CD4-positive, alpha-beta T cell (primary cell): ENCODE data around the gene F12. TPM values are rescaled to one million over a fixed set of nuclear protein-coding genes. Genes with fewer than 3 reads are reported as not detected.
"Not testable (repeated sequence)": the region's sequence is repeated elsewhere in the genome, so short reads cannot be mapped to it uniquely, and the experiment has no call there.

ENCODE experiments used
- ATAC-seq: fragments of 200-7000 bp; cut with Tn5 transposase; one replicate; pipeline ENCODE4 v1.10.0; 2022; ENCODE audit warnings: mild to moderate bottlenecking; ENCODE audit not compliant: poor library complexity
- CTCF ChIA-PET: fragments of 350-600 bp; sonication (Branson Sonifier 250); formaldehyde crosslinking; loops from one replicate; lab custom pipeline; 2021; ENCODE audit warnings: antibody characterized with exemption, inconsistent platforms; lab: Charles Lee
- POLR2A ChIA-PET: fragments of 350-600 bp; sonication (Branson Sonifier 250); formaldehyde crosslinking; loops from one replicate; lab custom pipeline; 2021; ENCODE audit warnings: antibody characterized with exemption, inconsistent platforms; lab: Charles Lee
- DNase-seq, 14 experiments: peaks; one replicate each; pipeline ENCODE4 v3.0.0-alpha.2; 2013 to 2020; ENCODE audit warnings: mixed read lengths in 2 of 14
- H3K27ac ChIP-seq, 2 donors: one replicate each; pipeline versions ENCODE4 v1.5.1 to v1.7.0; 2013; ENCODE audit warnings: low read length in 2 of 2, low read depth in 1 of 2, mild to moderate bottlenecking in 1 of 2
- H3K27me3 ChIP-seq, 2 experiments: 1 replicate in 1 of 2; 2 replicates in 1 of 2; pipeline versions ENCODE4 v1.6.1 to v1.7.0; 2013; ENCODE audit warnings: low read length in 2 of 2, control low read depth in 1 of 2, mild to moderate bottlenecking in 1 of 2, moderate library complexity in 1 of 2; ENCODE audit not compliant: insufficient read depth in 2 of 2, control insufficient read depth in 1 of 2
- H3K36me3 ChIP-seq: one replicate; pipeline ENCODE4 v1.6.1; 2013; ENCODE audit warnings: low read length, control low read depth; ENCODE audit not compliant: insufficient read depth
- H3K4me1 ChIP-seq: one replicate; pipeline ENCODE4 v1.6.1; 2013; ENCODE audit warnings: low read length, control low read depth; ENCODE audit not compliant: insufficient read depth
- H3K4me3 ChIP-seq: one replicate; pipeline ENCODE4 v1.5.1; 2013; ENCODE audit warnings: mild to moderate bottlenecking, low read length, moderate library complexity
- H3K9me3 ChIP-seq, 2 experiments: 1 replicate in 1 of 2; 2 replicates in 1 of 2; pipeline versions ENCODE4 v1.6.1 to v1.7.0; 2013; ENCODE audit warnings: low read length in 2 of 2, mild to moderate bottlenecking in 2 of 2, control low read depth in 1 of 2, moderate library complexity in 1 of 2; ENCODE audit not compliant: control insufficient read depth in 1 of 2, insufficient read depth in 1 of 2
- H3K27ac Mint-ChIP-seq: one replicate; pipeline ENCODE4 v1.8.0; 2020; ENCODE audit warnings: mixed read lengths
- H3K27me3 Mint-ChIP-seq: one replicate; pipeline ENCODE4 v1.8.0; 2021; ENCODE audit warnings: mixed read lengths
- H3K36me3 Mint-ChIP-seq: one replicate; pipeline ENCODE4 v1.8.0; 2021; ENCODE audit warnings: low read depth, mixed read lengths
- H3K4me1 Mint-ChIP-seq: one replicate; pipeline ENCODE4 v1.8.0; 2021; ENCODE audit warnings: low read depth, mixed read lengths
- H3K4me3 Mint-ChIP-seq: one replicate; pipeline ENCODE4 v1.8.0; 2020; ENCODE audit warnings: mild to moderate bottlenecking, mixed read lengths
- H3K9me3 Mint-ChIP-seq: one replicate; pipeline ENCODE4 v1.8.0; 2020; ENCODE audit warnings: mixed read lengths
- CTCF ChIP-seq: fragments of 200-600 bp; IDR thresholded peaks from one replicate; pipeline ENCODE4 v1.8.0; 2022; ENCODE audit warnings: antibody characterized with exemption, mild to moderate bottlenecking
- intact Hi-C, 2 experiments: fragments of 100-400 bp; cut with DNase I in 1 of 2; cut with micrococcal nuclease in 1 of 2; formaldehyde crosslinking; loops; one replicate each; pipeline versions ENCODE4 v1.15.1 to v1.9.0; 2023 to 2025; cut with DNase I, micrococcal nuclease
- total RNA-seq, 174 experiments: library from RNA in 2 of 174; stranded (reverse) in 2 of 174; gene quantifications; one replicate each; pipeline ENCODE4 v1.2.3 and lab custom pipeline; 2021 to 2026

Gene F12
- total RNA-seq, 2 experiments from 2014 or later, result 0.20 to 0.60 TPM

GRCh38 chr5:177378884-177379883, 30.2 kb downstream of the F12 start:
- Mint-ChIP-seq H3K4me3 (no peak overlapping the region), H3K27me3 (no peaks in the 10 kb centered on the region), H3K4me1 (peaks cover 45% of the 10 kb centered on the region), H3K27ac (peak overlapping the region; percentile 2), H3K36me3 (peaks cover 4% of the 10 kb centered on the region), H3K9me3 (no peaks in the 10 kb centered on the region)
- intact Hi-C loops, result no loop called here
- ChIA-PET POLR2A (interaction anchor here (0.6 to 1.3 kb wide), 4 partner anchors 11 to 47 kb away, joined by 3 to 5 read pairs (median 3); no protein-coding TSS in a partner anchor), CTCF (interaction anchor here (1.2 to 2.4 kb wide), 5 partner anchors 9 to 76 kb away, joined by 3 to 10 read pairs (median 3); no protein-coding TSS in a partner anchor)
- Histone ChIP-seq H3K4me1 (peaks cover 81% of the 10 kb centered on the region), H3K27ac (no peak overlapping the region), H3K27me3 (no peaks in the 10 kb centered on the region), H3K9me3 (no peaks in the 10 kb centered on the region), H3K4me3 (no peak overlapping the region), H3K36me3 (peaks cover 4% of the 10 kb centered on the region)
- TF ChIP-seq CTCF, result no peak
- DNase-seq, result peak in 3 of 14 experiments; percentile 43 to 57 (median 51)
- peak; percentile 64 for ATAC-seq

GRCh38 chr5:177377851-177378776, 31.2 kb downstream of the F12 start:
- no peak overlapping the region for H3K27ac Mint-ChIP-seq
- no peak for TF ChIP-seq CTCF
- Histone ChIP-seq H3K4me3 (no peak overlapping the region), H3K4me1 (peaks cover 83% of the 10 kb centered on the region), H3K36me3 (peaks cover 12% of the 10 kb centered on the region), H3K27me3 (no peaks in the 10 kb centered on the region), H3K9me3 (no peaks in the 10 kb centered on the region), H3K27ac (no peak overlapping the region)
- DNase-seq (no peak), ATAC-seq (no peak)
- H3K27me3 Mint-ChIP-seq, result no peaks in the 10 kb centered on the region
- peaks cover 46% of the 10 kb centered on the region for H3K4me1 Mint-ChIP-seq
- CTCF ChIA-PET, result interaction anchor here (1.2 to 2.4 kb wide), 6 partner anchors 8 to 77 kb away, joined by 3 to 10 read pairs (median 3); no protein-coding TSS in a partner anchor
- intact Hi-C loops, result no loop called here
- no peaks in the 10 kb centered on the region for H3K9me3 Mint-ChIP-seq
- peaks cover 11% of the 10 kb centered on the region for H3K36me3 Mint-ChIP-seq
- POLR2A ChIA-PET, result interaction anchor here (0.6 to 1.3 kb wide), 4 partner anchors 12 to 77 kb away, joined by 3 to 5 read pairs (median 3); no protein-coding TSS in a partner anchor
- no peak overlapping the region for H3K4me3 Mint-ChIP-seq

- ChIA-PET POLR2A (interaction anchor here (0.9 to 1.0 kb wide), 2 partner anchors 22 to 64 kb away, joined by 3 read pairs; no protein-coding TSS in a partner anchor), CTCF (no interaction called here)
- Histone ChIP-seq H3K4me3 (no peak overlapping the region), H3K36me3 (peaks cover 27% of the 10 kb centered on the region), H3K4me1 (peaks cover 89% of the 10 kb centered on the region), H3K9me3 (no peaks in the 10 kb centered on the region), H3K27ac (peak overlapping the region in 1 of 2 donors; percentile 22), H3K27me3 (no peaks in the 10 kb centered on the region)
- DNase-seq (no peak), ATAC-seq (no peak)
- Mint-ChIP-seq H3K4me3 (no peak overlapping the region), H3K36me3 (peaks cover 30% of the 10 kb centered on the region), H3K9me3 (no peaks in the 10 kb centered on the region), H3K27ac (peak overlapping the region; percentile 56), H3K4me1 (peaks cover 56% of the 10 kb centered on the region), H3K27me3 (no peaks in the 10 kb centered on the region)
- no peak for TF ChIP-seq CTCF
- intact Hi-C loops, result no loop called here
Observed at GRCh38 chr5:177376107-177376506, 33.3 kb downstream of the F12 start.

- H3K9me3 ChIP-seq, H3K27me3 Mint-ChIP-seq, intact Hi-C loops, H3K4me3 ChIP-seq, H3K4me3 Mint-ChIP-seq, ATAC-seq, H3K27me3 ChIP-seq, DNase-seq, H3K9me3 Mint-ChIP-seq: not testable (repeated sequence)
- Mint-ChIP-seq H3K36me3 (peaks cover 30% of the 10 kb centered on the region), H3K4me1 (peaks cover 56% of the 10 kb centered on the region), H3K27ac (peak overlapping the region; percentile 56)
- peaks cover 28% of the 10 kb centered on the region for H3K36me3 ChIP-seq
- ChIA-PET POLR2A (interaction anchor here (0.8 to 1.0 kb wide), 4 partner anchors 14 to 68 kb away, joined by 3 read pairs; no protein-coding TSS in a partner anchor), CTCF (interaction anchor here (1.0 kb wide), 1 partner anchor 15 kb away, joined by 3 read pairs; no protein-coding TSS in a partner anchor)
- H3K27ac ChIP-seq, result peak overlapping the region; percentile 58 to 73
- H3K4me1 ChIP-seq, result peaks cover 93% of the 10 kb centered on the region
Observed at GRCh38 chr5:177375516-177375915, 33.8 kb downstream of the F12 start.
